WTC11 (cell line): ENCODE data around the gene DHRS7B. TPM values are rescaled to one million over a fixed set of nuclear protein-coding genes. Genes with fewer than 3 reads are reported as not detected.

ENCODE experiments used
- ATAC-seq: fragments of 200-7000 bp; cut with Tn5 transposase; 2 replicates; pipeline ENCODE4 v1.10.0; 2021; ENCODE audit warnings: mild to moderate bottlenecking, moderate library complexity
- CTCF ChIA-PET: fragments of 300-600 bp; sonication (Branson Sonifier 250); formaldehyde crosslinking; loops from one replicate; lab custom pipeline; 2021; ENCODE audit warnings: antibody characterized with exemption; lab: Charles Lee
- POLR2A ChIA-PET: fragments of 350-600 bp; sonication (Branson Sonifier 250); formaldehyde crosslinking; loops from one replicate; lab custom pipeline; 2021; ENCODE audit warnings: antibody characterized with exemption; lab: Charles Lee
- DNase-seq: peaks from one replicate; pipeline ENCODE4 v3.0.0; 2021; ENCODE audit warnings: low spot score
- H3K27ac Mint-ChIP-seq: 2 replicates; pipeline ENCODE4 v1.8.0; 2021; ENCODE audit warnings: mixed read lengths
- H3K27me3 Mint-ChIP-seq: 2 replicates; pipeline ENCODE4 v1.8.0; 2021; ENCODE audit warnings: low read depth, mild to moderate bottlenecking, moderate library complexity, mixed read lengths
- H3K36me3 Mint-ChIP-seq: 2 replicates; pipeline ENCODE4 v1.8.0; 2021; ENCODE audit warnings: mixed read lengths
- H3K4me1 Mint-ChIP-seq: 2 replicates; pipeline ENCODE4 v1.8.0; 2022; ENCODE audit warnings: mixed read lengths
- H3K4me3 Mint-ChIP-seq: 2 replicates; pipeline ENCODE4 v1.8.0; 2021; ENCODE audit warnings: mild to moderate bottlenecking, moderate library complexity, mixed read lengths
- H3K9me3 Mint-ChIP-seq: 2 replicates; pipeline ENCODE4 v1.8.0; 2021; ENCODE audit warnings: mixed read lengths
- CBFB ChIP-seq: sonication (generic); formaldehyde crosslinking; IDR thresholded peaks from 2 replicates; pipeline ENCODE4 v1.8.1; 2022; ENCODE audit warnings: mild to moderate bottlenecking, low read depth, missing genetic modification reagents
- CREM ChIP-seq: sonication (generic); formaldehyde crosslinking; IDR thresholded peaks from 2 replicates; pipeline ENCODE4 v1.8.1; 2022; ENCODE audit warnings: mild to moderate bottlenecking, missing genetic modification reagents, moderate library complexity
- NFATC4 ChIP-seq: fragments of 250-450 bp; sonication (Bioruptor Pico); IDR thresholded peaks from 2 replicates; pipeline ENCODE4 v1.9.0; 2021; ENCODE audit warnings: mild to moderate bottlenecking
- NR1H2 ChIP-seq: sonication (generic); formaldehyde crosslinking; IDR thresholded peaks from 2 replicates; pipeline ENCODE4 v1.9.0; 2021; ENCODE audit warnings: mild to moderate bottlenecking, moderate library complexity, missing genetic modification reagents
- NR2C2 ChIP-seq: sonication (generic); formaldehyde crosslinking; IDR thresholded peaks from 2 replicates; pipeline ENCODE4 v1.8.0; 2022; ENCODE audit warnings: mild to moderate bottlenecking, missing genetic modification reagents
- PRRX2 ChIP-seq: fragments of 250-450 bp; sonication (Bioruptor Pico); IDR thresholded peaks from 2 replicates; pipeline ENCODE4 v1.8.0; 2021; ENCODE audit warnings: mild to moderate bottlenecking
- TEAD1 ChIP-seq: sonication (generic); formaldehyde crosslinking; IDR thresholded peaks from 2 replicates; pipeline ENCODE4 v1.8.0; 2022; ENCODE audit warnings: mild to moderate bottlenecking, missing genetic modification reagents
- ZNF219 ChIP-seq: sonication (generic); formaldehyde crosslinking; IDR thresholded peaks from 2 replicates; pipeline ENCODE4 v1.8.0; 2023; ENCODE audit warnings: missing genetic modification reagents, mild to moderate bottlenecking, borderline replicate concordance
- total RNA-seq: library from RNA; stranded (reverse); gene quantifications from 3 replicates; pipeline ENCODE4 v1.2.3, GENCODE V29; 2021
- TF ChIP-seq, protein P1 (sequence below): sonication (generic); formaldehyde crosslinking; IDR thresholded peaks from 2 replicates; pipeline ENCODE4 v1.8.0; 2023; ENCODE audit warnings: missing genetic modification reagents
- TF ChIP-seq, protein P2 (sequence below): sonication (generic); formaldehyde crosslinking; IDR thresholded peaks from 2 replicates; pipeline ENCODE4 v1.8.1; 2023; ENCODE audit warnings: mild to moderate bottlenecking, missing genetic modification reagents, moderate library complexity
- TF ChIP-seq, protein P3 (sequence below): sonication (generic); formaldehyde crosslinking; IDR thresholded peaks from 2 replicates; pipeline ENCODE4 v1.8.1; 2022; ENCODE audit warnings: mild to moderate bottlenecking, missing genetic modification reagents, moderate library complexity, borderline replicate concordance
- TF ChIP-seq, protein P4 (sequence below): fragments of 250-450 bp; sonication (Bioruptor Pico); IDR thresholded peaks from 2 replicates; pipeline ENCODE4 v2.1.2; 2022; ENCODE audit warnings: mild to moderate bottlenecking, moderate library complexity
- TF ChIP-seq, protein P5 (sequence below): fragments of 250-450 bp; sonication (Bioruptor Pico); IDR thresholded peaks from 2 replicates; pipeline ENCODE4 v1.9.0; 2021; ENCODE audit warnings: moderate library complexity, mild to moderate bottlenecking, inconsistent platforms, borderline replicate concordance
- TF ChIP-seq, protein P6 (sequence below): fragments of 250-450 bp; sonication (Bioruptor Pico); IDR thresholded peaks from 2 replicates; pipeline ENCODE4 v1.9.0; 2021; ENCODE audit warnings: mild to moderate bottlenecking, borderline replicate concordance
- TF ChIP-seq, protein P7 (sequence below): sonication (generic); formaldehyde crosslinking; IDR thresholded peaks from 2 replicates; pipeline ENCODE4 v1.8.1; 2023; ENCODE audit warnings: mild to moderate bottlenecking, missing genetic modification reagents

Gene DHRS7B
- total RNA-seq, 1 experiment from 2014 or later = 15.6 TPM

DNA sequence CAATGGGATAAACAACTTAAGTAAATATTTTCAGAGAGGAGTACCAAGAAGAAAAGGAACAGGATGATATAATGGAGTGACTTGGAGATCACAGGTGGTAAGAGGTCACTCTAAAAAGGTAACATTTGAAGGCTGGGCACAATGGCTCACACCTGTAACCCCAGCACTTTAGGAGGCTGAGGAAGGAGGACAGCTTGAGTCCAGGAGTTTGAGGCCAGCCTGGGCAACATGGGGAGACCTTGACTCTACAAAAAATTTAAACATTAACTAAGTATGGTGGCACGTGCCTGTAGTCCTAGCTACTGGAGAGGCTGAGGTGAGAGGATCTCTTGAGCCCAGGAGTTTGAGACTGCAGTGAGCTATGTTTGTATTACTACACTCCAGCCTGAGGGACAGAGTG lies 90.6 kb downstream of the DHRS7B start (continued):
- TF ChIP-seq, protein P1, sequence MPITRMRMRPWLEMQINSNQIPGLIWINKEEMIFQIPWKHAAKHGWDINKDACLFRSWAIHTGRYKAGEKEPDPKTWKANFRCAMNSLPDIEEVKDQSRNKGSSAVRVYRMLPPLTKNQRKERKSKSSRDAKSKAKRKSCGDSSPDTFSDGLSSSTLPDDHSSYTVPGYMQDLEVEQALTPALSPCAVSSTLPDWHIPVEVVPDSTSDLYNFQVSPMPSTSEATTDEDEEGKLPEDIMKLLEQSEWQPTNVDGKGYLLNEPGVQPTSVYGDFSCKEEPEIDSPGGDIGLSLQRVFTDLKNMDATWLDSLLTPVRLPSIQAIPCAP (CRISPR knock-in tag) = no peak

DNA sequence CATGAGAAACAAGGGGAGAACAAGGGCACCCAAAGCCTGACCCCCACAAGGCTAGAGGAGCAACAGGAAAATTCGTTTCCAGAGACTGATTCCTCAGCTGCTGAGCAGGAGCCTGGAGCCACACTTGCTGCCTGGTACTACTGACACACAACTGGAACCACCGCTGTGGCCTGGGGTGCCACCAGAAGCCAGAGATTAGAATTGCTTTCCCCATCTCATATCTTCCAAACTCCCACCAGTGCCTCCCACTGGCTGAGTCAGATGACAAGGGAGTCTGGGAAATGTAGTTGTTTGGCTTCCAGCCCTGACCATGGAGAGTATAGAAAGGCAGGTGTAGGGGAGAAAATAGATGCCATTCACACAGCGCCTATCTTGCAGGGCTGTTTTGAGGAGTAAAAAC lies 91.3 kb downstream of the DHRS7B start:
- Mint-ChIP-seq H3K4me3 (no peak overlapping the region), H3K4me1 (peaks cover 22% of the 10 kb centered on the region), H3K27me3 (no peaks in the 10 kb centered on the region; the same call in 1 of the 2 replicates), H3K27ac (0 out of 2 replicates have a peak overlapping the region, but pooled peaks have one; percentile 46), H3K36me3 (peaks cover 4% of the 10 kb centered on the region; the same call in 1 of the 2 replicates), H3K9me3 (peaks cover 5% of the 10 kb centered on the region)
- ChIA-PET POLR2A (interaction anchor here (0.6 kb wide), 1 partner anchor 38 kb away, joined by 4 read pairs; no protein-coding TSS in a partner anchor), CTCF (interaction anchor here (0.7 kb wide), 1 partner anchor 22 kb away, joined by 3 read pairs; no protein-coding TSS in a partner anchor)
- peak; percentile 6 for ATAC-seq
- no peak for DNase-seq
- no peak for TF ChIP-seq NR2C2 (CRISPR knock-in tag)
- TF ChIP-seq, protein P2, sequence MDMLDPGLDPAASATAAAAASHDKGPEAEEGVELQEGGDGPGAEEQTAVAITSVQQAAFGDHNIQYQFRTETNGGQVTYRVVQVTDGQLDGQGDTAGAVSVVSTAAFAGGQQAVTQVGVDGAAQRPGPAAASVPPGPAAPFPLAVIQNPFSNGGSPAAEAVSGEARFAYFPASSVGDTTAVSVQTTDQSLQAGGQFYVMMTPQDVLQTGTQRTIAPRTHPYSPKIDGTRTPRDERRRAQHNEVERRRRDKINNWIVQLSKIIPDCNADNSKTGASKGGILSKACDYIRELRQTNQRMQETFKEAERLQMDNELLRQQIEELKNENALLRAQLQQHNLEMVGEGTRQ = peak; percentile 61

DNA sequence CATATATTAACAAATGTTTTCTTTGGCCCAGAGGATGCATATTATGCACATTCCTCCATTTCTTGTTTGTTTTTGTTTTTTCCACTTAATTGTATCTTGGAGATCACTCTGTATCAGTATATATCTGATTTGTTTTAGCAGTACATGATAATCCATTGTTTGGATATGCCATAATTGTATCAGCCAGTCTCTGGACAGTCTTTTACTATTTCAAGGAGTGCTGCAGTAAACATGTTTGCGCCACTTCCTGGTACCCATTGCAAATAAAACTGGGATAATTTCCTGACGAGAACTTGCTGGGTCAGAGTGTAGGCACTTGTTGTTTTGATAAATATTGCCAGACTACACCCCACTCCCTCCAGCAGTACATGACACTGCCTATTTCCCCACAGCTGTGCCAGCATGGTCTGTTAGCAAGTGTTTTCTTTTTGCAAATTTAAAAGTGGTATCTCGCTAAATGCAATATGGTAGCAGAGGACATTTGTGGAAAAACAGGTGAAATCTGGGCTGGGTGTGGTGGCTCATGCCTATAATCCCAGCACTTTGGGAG lies 92.1 kb downstream of the DHRS7B start:
- no peaks in the 10 kb centered on the region; the same call in 1 of the 2 replicates for H3K27me3 Mint-ChIP-seq
- no peak overlapping the region for H3K4me3 Mint-ChIP-seq
- POLR2A ChIA-PET = no interaction called here
- H3K36me3 Mint-ChIP-seq = peaks cover 4% of the 10 kb centered on the region; the same call in 1 of the 2 replicates
- no peak overlapping the region for H3K27ac Mint-ChIP-seq
- peaks cover 20% of the 10 kb centered on the region for H3K4me1 Mint-ChIP-seq
- TF ChIP-seq, protein P3, sequence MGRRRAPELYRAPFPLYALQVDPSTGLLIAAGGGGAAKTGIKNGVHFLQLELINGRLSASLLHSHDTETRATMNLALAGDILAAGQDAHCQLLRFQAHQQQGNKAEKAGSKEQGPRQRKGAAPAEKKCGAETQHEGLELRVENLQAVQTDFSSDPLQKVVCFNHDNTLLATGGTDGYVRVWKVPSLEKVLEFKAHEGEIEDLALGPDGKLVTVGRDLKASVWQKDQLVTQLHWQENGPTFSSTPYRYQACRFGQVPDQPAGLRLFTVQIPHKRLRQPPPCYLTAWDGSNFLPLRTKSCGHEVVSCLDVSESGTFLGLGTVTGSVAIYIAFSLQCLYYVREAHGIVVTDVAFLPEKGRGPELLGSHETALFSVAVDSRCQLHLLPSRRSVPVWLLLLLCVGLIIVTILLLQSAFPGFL = no peak
- TF ChIP-seq TEAD1 (CRISPR knock-in tag) (no peak), NFATC4 (no peak), ZNF219 (no peak), PRRX2 (CRISPR knock-in tag) (no peak), NR1H2 (CRISPR knock-in tag) (no peak), NR2C2 (CRISPR knock-in tag) (no peak), CREM (CRISPR knock-in tag) (no peak), CBFB (CRISPR knock-in tag) (no peak)
- TF ChIP-seq, protein P4, sequence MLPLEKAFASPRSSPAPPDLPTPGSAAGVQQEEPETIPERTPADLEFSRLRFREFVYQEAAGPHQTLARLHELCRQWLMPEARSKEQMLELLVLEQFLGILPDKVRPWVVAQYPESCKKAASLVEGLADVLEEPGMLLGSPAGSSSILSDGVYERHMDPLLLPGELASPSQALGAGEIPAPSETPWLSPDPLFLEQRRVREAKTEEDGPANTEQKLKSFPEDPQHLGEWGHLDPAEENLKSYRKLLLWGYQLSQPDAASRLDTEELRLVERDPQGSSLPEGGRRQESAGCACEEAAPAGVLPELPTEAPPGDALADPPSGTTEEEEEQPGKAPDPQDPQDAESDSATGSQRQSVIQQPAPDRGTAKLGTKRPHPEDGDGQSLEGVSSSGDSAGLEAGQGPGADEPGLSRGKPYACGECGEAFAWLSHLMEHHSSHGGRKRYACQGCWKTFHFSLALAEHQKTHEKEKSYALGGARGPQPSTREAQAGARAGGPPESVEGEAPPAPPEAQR = no peak
- TF ChIP-seq, protein P5, sequence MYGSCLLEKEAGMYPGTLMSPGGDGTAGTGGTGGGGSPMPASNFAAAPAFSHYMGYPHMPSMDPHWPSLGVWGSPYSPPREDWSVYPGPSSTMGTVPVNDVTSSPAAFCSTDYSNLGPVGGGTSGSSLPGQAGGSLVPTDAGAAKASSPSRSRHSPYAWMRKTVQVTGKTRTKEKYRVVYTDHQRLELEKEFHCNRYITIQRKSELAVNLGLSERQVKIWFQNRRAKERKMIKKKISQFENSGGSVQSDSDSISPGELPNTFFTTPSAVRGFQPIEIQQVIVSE = no peak
- TF ChIP-seq, protein P1 (CRISPR knock-in tag) = no peak
- TF ChIP-seq, protein P6, sequence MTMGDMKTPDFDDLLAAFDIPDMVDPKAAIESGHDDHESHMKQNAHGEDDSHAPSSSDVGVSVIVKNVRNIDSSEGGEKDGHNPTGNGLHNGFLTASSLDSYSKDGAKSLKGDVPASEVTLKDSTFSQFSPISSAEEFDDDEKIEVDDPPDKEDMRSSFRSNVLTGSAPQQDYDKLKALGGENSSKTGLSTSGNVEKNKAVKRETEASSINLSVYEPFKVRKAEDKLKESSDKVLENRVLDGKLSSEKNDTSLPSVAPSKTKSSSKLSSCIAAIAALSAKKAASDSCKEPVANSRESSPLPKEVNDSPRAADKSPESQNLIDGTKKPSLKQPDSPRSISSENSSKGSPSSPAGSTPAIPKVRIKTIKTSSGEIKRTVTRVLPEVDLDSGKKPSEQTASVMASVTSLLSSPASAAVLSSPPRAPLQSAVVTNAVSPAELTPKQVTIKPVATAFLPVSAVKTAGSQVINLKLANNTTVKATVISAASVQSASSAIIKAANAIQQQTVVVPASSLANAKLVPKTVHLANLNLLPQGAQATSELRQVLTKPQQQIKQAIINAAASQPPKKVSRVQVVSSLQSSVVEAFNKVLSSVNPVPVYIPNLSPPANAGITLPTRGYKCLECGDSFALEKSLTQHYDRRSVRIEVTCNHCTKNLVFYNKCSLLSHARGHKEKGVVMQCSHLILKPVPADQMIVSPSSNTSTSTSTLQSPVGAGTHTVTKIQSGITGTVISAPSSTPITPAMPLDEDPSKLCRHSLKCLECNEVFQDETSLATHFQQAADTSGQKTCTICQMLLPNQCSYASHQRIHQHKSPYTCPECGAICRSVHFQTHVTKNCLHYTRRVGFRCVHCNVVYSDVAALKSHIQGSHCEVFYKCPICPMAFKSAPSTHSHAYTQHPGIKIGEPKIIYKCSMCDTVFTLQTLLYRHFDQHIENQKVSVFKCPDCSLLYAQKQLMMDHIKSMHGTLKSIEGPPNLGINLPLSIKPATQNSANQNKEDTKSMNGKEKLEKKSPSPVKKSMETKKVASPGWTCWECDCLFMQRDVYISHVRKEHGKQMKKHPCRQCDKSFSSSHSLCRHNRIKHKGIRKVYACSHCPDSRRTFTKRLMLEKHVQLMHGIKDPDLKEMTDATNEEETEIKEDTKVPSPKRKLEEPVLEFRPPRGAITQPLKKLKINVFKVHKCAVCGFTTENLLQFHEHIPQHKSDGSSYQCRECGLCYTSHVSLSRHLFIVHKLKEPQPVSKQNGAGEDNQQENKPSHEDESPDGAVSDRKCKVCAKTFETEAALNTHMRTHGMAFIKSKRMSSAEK (CRISPR knock-in tag) = no peak
- TF ChIP-seq, protein P7, sequence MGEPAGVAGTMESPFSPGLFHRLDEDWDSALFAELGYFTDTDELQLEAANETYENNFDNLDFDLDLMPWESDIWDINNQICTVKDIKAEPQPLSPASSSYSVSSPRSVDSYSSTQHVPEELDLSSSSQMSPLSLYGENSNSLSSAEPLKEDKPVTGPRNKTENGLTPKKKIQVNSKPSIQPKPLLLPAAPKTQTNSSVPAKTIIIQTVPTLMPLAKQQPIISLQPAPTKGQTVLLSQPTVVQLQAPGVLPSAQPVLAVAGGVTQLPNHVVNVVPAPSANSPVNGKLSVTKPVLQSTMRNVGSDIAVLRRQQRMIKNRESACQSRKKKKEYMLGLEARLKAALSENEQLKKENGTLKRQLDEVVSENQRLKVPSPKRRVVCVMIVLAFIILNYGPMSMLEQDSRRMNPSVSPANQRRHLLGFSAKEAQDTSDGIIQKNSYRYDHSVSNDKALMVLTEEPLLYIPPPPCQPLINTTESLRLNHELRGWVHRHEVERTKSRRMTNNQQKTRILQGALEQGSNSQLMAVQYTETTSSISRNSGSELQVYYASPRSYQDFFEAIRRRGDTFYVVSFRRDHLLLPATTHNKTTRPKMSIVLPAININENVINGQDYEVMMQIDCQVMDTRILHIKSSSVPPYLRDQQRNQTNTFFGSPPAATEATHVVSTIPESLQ (CRISPR knock-in tag) = no peak
- ATAC-seq (no peak), DNase-seq (no peak)
- peaks cover 5% of the 10 kb centered on the region for H3K9me3 Mint-ChIP-seq
- CTCF ChIA-PET = interaction anchor here (0.6 kb wide), 1 partner anchor 21 kb away, joined by 3 read pairs; no protein-coding TSS in a partner anchor
